IMR-90 (cell line): ENCODE measurements around the gene RAB28. TPM values are rescaled to one million over a fixed set of nuclear protein-coding genes. Genes with fewer than 3 reads are reported as not detected.

Source experiments
- ATAC-seq: fragments of 200-7000 bp; cut with Tn5 transposase; 2 replicates; pipeline ENCODE4 v1.9.1; 2020; ENCODE audit warnings: low read depth, mild to moderate bottlenecking, moderate library complexity
- BruUV-seq: library from RNA; stranded (reverse); fragments of 400-500 nt; replicated peaks from 2 replicates; lab custom pipeline; 2021; lab: Mats Ljungman, UMichigan
- CTCF ChIA-PET: fragments of 300-600 bp; formaldehyde crosslinking; extraction: SDS; loops from one replicate; lab custom pipeline; 2021; ENCODE audit warnings: antibody characterized with exemption; lab: Yijun Ruan, JAX
- POLR2A ChIA-PET: fragments of 300-600 bp; sonication (Branson Sonifier 250); formaldehyde crosslinking; loops from one replicate; lab custom pipeline; 2022; ENCODE audit warnings: antibody characterized with exemption; ENCODE audit not compliant: unreplicated experiment; lab: Charles Lee
- DNase-seq: peaks from one replicate; pipeline ENCODE4 v3.0.0; 2013
- H2AFZ ChIP-seq: replicated peaks from 2 replicates; pipeline ENCODE3; 2013; ENCODE audit warnings: low read length, mild to moderate bottlenecking; ENCODE audit not compliant: poor library complexity
- H2AK5ac ChIP-seq: 2 replicates; pipeline ENCODE4 v1.6.1; 2013; ENCODE audit warnings: low read depth, low read length, inconsistent platforms
- H2AK9ac ChIP-seq: replicated peaks from 2 replicates; pipeline ENCODE3; 2013; ENCODE audit warnings: mild to moderate bottlenecking, low read depth, low read length, moderate library complexity; ENCODE audit not compliant: poor library complexity
- H2BK120ac ChIP-seq: 2 replicates; pipeline ENCODE4 v1.6.1; 2013; ENCODE audit warnings: low read depth, low read length, inconsistent platforms
- H2BK15ac ChIP-seq: 3 replicates; pipeline ENCODE4 v1.6.1; 2013; ENCODE audit warnings: low read depth, low read length, inconsistent platforms
- H2BK20ac ChIP-seq: 2 replicates; pipeline ENCODE4 v1.6.1; 2013; ENCODE audit warnings: low read depth, mild to moderate bottlenecking, inconsistent platforms, low read length, moderate library complexity
- H2BK5ac ChIP-seq: 2 replicates; pipeline ENCODE4 v1.6.1; 2013; ENCODE audit warnings: mild to moderate bottlenecking, low read depth, low read length, inconsistent platforms; ENCODE audit not compliant: poor library complexity, severe bottlenecking
- H3K14ac ChIP-seq: replicated peaks from 2 replicates; pipeline ENCODE4 v1.6.1; 2013; ENCODE audit warnings: low read depth, low read length, inconsistent platforms
- H3K18ac ChIP-seq: 2 replicates; pipeline ENCODE4 v1.6.1; 2013; ENCODE audit warnings: low read depth, low read length, control low read depth
- H3K23ac ChIP-seq: 2 replicates; pipeline ENCODE4 v1.6.1; 2013; ENCODE audit warnings: low read depth, low read length, inconsistent platforms
- H3K27ac ChIP-seq: 2 replicates; pipeline ENCODE4 v1.5.1; 2013; ENCODE audit warnings: mild to moderate bottlenecking, control low read depth, low read length; ENCODE audit not compliant: insufficient read depth
- H3K27me3 ChIP-seq: 2 replicates; pipeline ENCODE4 v1.6.1; 2013; ENCODE audit warnings: low read length; ENCODE audit not compliant: control insufficient read depth, insufficient read depth
- H3K36me3 ChIP-seq: 2 replicates; pipeline ENCODE4 v1.6.1; 2013; ENCODE audit warnings: low read length, mixed read lengths; ENCODE audit not compliant: control insufficient read depth, insufficient read depth
- H3K4ac ChIP-seq: 2 replicates; pipeline ENCODE4 v1.6.1; 2013; ENCODE audit warnings: low read depth, low read length, inconsistent platforms
- H3K4me1 ChIP-seq: 2 replicates; pipeline ENCODE4 v1.6.1; 2013; ENCODE audit warnings: low read length, mixed read lengths; ENCODE audit not compliant: control insufficient read depth, insufficient read depth
- H3K4me2 ChIP-seq: 2 replicates; pipeline ENCODE4 v1.6.1; 2013; ENCODE audit warnings: low read depth, mild to moderate bottlenecking, control low read depth, low read length, moderate library complexity
- H3K4me3 ChIP-seq: 2 replicates; pipeline ENCODE4 v1.5.1; 2013; ENCODE audit warnings: low read depth, mild to moderate bottlenecking, control low read depth, low read length, moderate library complexity; ENCODE audit not compliant: insufficient read depth
- H3K56ac ChIP-seq: 2 replicates; pipeline ENCODE4 v1.6.1; 2013; ENCODE audit warnings: low read length, inconsistent platforms; ENCODE audit not compliant: insufficient read depth; ENCODE audit errors: extremely low read depth
- H3K79me1 ChIP-seq, 2 experiments: 2 replicates each; pipeline ENCODE4 v1.6.1; 2013; ENCODE audit warnings: low read length in 2 of 2, inconsistent platforms in 1 of 2, low read depth in 1 of 2
- H3K9ac ChIP-seq: 2 replicates; pipeline ENCODE4 v1.6.1; 2013; ENCODE audit warnings: low read depth, low read length, control low read depth
- H3K9me1 ChIP-seq: 2 replicates; pipeline ENCODE4 v1.6.1; 2013; ENCODE audit warnings: low read length, inconsistent platforms; ENCODE audit not compliant: insufficient read depth
- H3K9me3 ChIP-seq: 2 replicates; pipeline ENCODE4 v1.6.1; 2013; ENCODE audit warnings: low read length; ENCODE audit not compliant: control insufficient read depth, insufficient read depth
- H4K20me1 ChIP-seq: 2 replicates; pipeline ENCODE4 v1.6.1; 2013; ENCODE audit warnings: low read length, inconsistent platforms; ENCODE audit not compliant: insufficient read depth
- H4K5ac ChIP-seq: 2 replicates; pipeline ENCODE4 v1.6.1; 2013; ENCODE audit warnings: mild to moderate bottlenecking, low read depth, low read length, control low read depth
- H4K8ac ChIP-seq, 2 experiments: 2 replicates each; pipeline ENCODE4 v1.6.1; 2013; ENCODE audit warnings: low read depth in 2 of 2, low read length in 2 of 2, control low read depth in 1 of 2, inconsistent platforms in 1 of 2
- H4K91ac ChIP-seq: 2 replicates; pipeline ENCODE4 v1.6.1; 2013; ENCODE audit warnings: low read depth, low read length, inconsistent platforms; ENCODE audit not compliant: insufficient read depth
- BHLHE40 ChIP-seq: fragments of 150-350 bp; IDR thresholded peaks from 2 replicates; pipeline ENCODE4 v1.6.1; 2016; ENCODE audit warnings: mild to moderate bottlenecking, low read depth, low read length
- CEBPB ChIP-seq: IDR thresholded peaks from 2 replicates; pipeline ENCODE4 v1.6.1; 2012; ENCODE audit warnings: low read depth, low read length, improper control_type of control experiment
- CHD1 ChIP-seq: IDR thresholded peaks from 2 replicates; pipeline ENCODE4 v1.6.1; 2012; ENCODE audit warnings: low read depth, low read length, improper control_type of control experiment
- CTCF ChIP-seq: conservative IDR thresholded peaks from 2 replicates; pipeline ENCODE4 v1.5.1; 2012; ENCODE audit warnings: mild to moderate bottlenecking, low read depth, low read length, improper control_type of control experiment
- ELK1 ChIP-seq: fragments of 150-350 bp; IDR thresholded peaks from 2 replicates; pipeline ENCODE4 v1.6.1; 2016; ENCODE audit warnings: low read depth, mild to moderate bottlenecking, low read length, moderate library complexity, borderline replicate concordance
- FOS ChIP-seq: fragments of 150-350 bp; IDR thresholded peaks from 2 replicates; pipeline ENCODE4 v1.6.1; 2016; ENCODE audit warnings: low read depth, low read length
- MAFK ChIP-seq: IDR thresholded peaks from 2 replicates; pipeline ENCODE4 v1.6.1; 2012; ENCODE audit warnings: low read depth, low read length, improper control_type of control experiment
- MAZ ChIP-seq: IDR thresholded peaks from 2 replicates; pipeline ENCODE4 v1.6.1; 2012; ENCODE audit warnings: low read depth, mild to moderate bottlenecking, low read length, improper control_type of control experiment, moderate library complexity, borderline replicate concordance
- MXI1 ChIP-seq: IDR thresholded peaks from 2 replicates; pipeline ENCODE4 v1.6.1; 2012; ENCODE audit warnings: low read depth, mild to moderate bottlenecking, low read length, moderate library complexity, borderline replicate concordance
- NFE2L2 ChIP-seq: fragments of 150-350 bp; IDR thresholded peaks from 2 replicates; pipeline ENCODE4 v1.6.1; 2016; ENCODE audit warnings: low read depth, mild to moderate bottlenecking, low read length
- POLR2A ChIP-seq: IDR thresholded peaks from 2 replicates; pipeline ENCODE4 v1.6.1; 2012; ENCODE audit warnings: mild to moderate bottlenecking, low read depth, low read length
- RAD21 ChIP-seq: IDR thresholded peaks from 2 replicates; pipeline ENCODE4 v1.6.1; 2012; ENCODE audit warnings: low read length, improper control_type of control experiment
- RCOR1 ChIP-seq: IDR thresholded peaks from 2 replicates; pipeline ENCODE4 v1.6.1; 2012; ENCODE audit warnings: mild to moderate bottlenecking, low read length, improper control_type of control experiment; ENCODE audit not compliant: insufficient replicate concordance
- RFX5 ChIP-seq: IDR thresholded peaks from 2 replicates; pipeline ENCODE4 v1.8.0; 2012; ENCODE audit warnings: low read depth, mild to moderate bottlenecking, low read length, moderate library complexity
- SMC3 ChIP-seq: fragments of 150-350 bp; IDR thresholded peaks from 2 replicates; pipeline ENCODE4 v1.6.1; 2016; ENCODE audit warnings: low read depth, mild to moderate bottlenecking, antibody characterized with exemption, low read length, moderate library complexity
- USF2 ChIP-seq: fragments of 150-350 bp; IDR thresholded peaks from 2 replicates; pipeline ENCODE4 v1.6.1; 2017; ENCODE audit warnings: mild to moderate bottlenecking, antibody characterized with exemption, low read length, low read depth
- WGBS, 2 experiments: methylation state at CpG; one replicate each; pipeline versions ENCODE4 v1.1.5 to v1.1.7; 2013; ENCODE audit warnings: missing lambda C conversion rate in 2 of 2; ENCODE audit not compliant: insufficient read length in 1 of 2; ENCODE audit errors: extremely low coverage in 2 of 2; 5-methylcytosine and 5-hydroxymethylcytosine counted together
- dilution Hi-C: fragments of 300-500 bp; cut with HindIII; formaldehyde crosslinking; loops from one replicate; pipeline ENCODE4 v1.14.3; 2018; ENCODE audit warnings: low sequenced_read_pairs; ENCODE audit not compliant: unreplicated experiment
- in situ Hi-C: fragments of 300-500 bp; cut with MboI; formaldehyde crosslinking; loops from 3 replicates; pipeline ENCODE4 v1.14.3; 2019; ENCODE audit warnings: low sequenced_read_pairs, inconsistent platforms, mixed read lengths
- intact Hi-C: fragments of 100-400 bp; cut with micrococcal nuclease; formaldehyde crosslinking; loops from 2 replicates; pipeline ENCODE4 v1.10.0; 2022
- polyA plus RNA-seq, 3 experiments: library from polyadenylated mRNA; depleted of rRNA; stranded (reverse); fragments of >200 nt; gene quantifications; 2 replicates each; pipeline ENCODE4 v1.2.3, GENCODE V29; 2012; ENCODE audit warnings: low replicate concordance in 1 of 3
- total RNA-seq: library from RNA; depleted of rRNA; stranded (reverse); fragments of >200 nt; gene quantifications from 2 replicates; pipeline ENCODE4 v1.2.3, GENCODE V29; 2012

RAB28 gene
- total and polyA plus RNA-seq, 2 of the 4 experiments (the other 2 are of a cell fraction), result 7.5 to 10.8 TPM

- DNase-seq (no peak), ATAC-seq (no peak)
- Histone ChIP-seq H3K79me1 (peaks cover 0 to 5% of the 10 kb centered on the region in 2 experiments; a peak in 1 of 4 replicates), H3K14ac (no peak overlapping the region), H3K4me1 (no peaks in the 10 kb centered on the region), H3K56ac (no peak overlapping the region), H2BK120ac (no peak overlapping the region), H2BK20ac (no peak overlapping the region), H3K9me3 (no peaks in the 10 kb centered on the region), H2AK9ac (no peak overlapping the region), H2AFZ (no peak overlapping the region), H4K5ac (no peak overlapping the region), H3K36me3 (peaks cover 13% of the 10 kb centered on the region; the same call in 1 of the 2 replicates), H3K18ac (no peak overlapping the region), H2BK5ac (no peak overlapping the region), H3K4ac (no peak overlapping the region), H3K27me3 (no peaks in the 10 kb centered on the region), H3K4me3 (no peak overlapping the region), H4K8ac (no peak overlapping the region), H3K27ac (no peak overlapping the region), H4K91ac (no peak overlapping the region), H3K23ac (no peak overlapping the region), H2AK5ac (no peak overlapping the region), H3K9me1 (peaks cover 3% of the 10 kb centered on the region; the same call in 1 of the 2 replicates), H3K4me2 (no peak overlapping the region), H4K20me1 (no peaks in the 10 kb centered on the region), H2BK15ac (no peak overlapping the region), H3K9ac (no peak overlapping the region)
- in situ Hi-C loops, result no loop called here
- intact Hi-C loops, result no loop called here
- dilution Hi-C loops, result no loop called here
- BruUV-seq, result no TSS peak
- ChIA-PET CTCF (no interaction called here), POLR2A (no interaction called here)
- 100% methylated on average over 1 of the region's 1 CpG; no CpG with 5 or more reads in 1 of the 2 experiments for WGBS, 2 experiments
- TF ChIP-seq MXI1, result no peak
- no peak for TF ChIP-seq MAZ
- TF ChIP-seq ELK1, result no peak
- no peak for TF ChIP-seq FOS
- TF ChIP-seq MAFK, result no peak
- no peak for TF ChIP-seq RFX5
- TF ChIP-seq CTCF, result no peak
- no peak for TF ChIP-seq RAD21
- TF ChIP-seq NFE2L2, result no peak
- TF ChIP-seq BHLHE40, result no peak
- TF ChIP-seq RCOR1, result no peak
- TF ChIP-seq USF2, result no peak
- no peak for TF ChIP-seq POLR2A
- no peak for TF ChIP-seq CHD1
- TF ChIP-seq CEBPB, result no peak
- no peak for TF ChIP-seq SMC3
These were observed 29.4 kb downstream of the RAB28 start for GRCh38 chr4:13454786-13455185.
